ENCODE measurements around the gene ABCC10.
"Not testable (repeated sequence)": the region's sequence is repeated elsewhere in the genome, so short reads cannot be mapped to it uniquely, and the experiment has no call there.

Gene ABCC10

GRCh38 chr6:43445576-43445975 lies 18.2 kb downstream of the ABCC10 start:
- no peak for DNase-seq

GRCh38 chr6:43447604-43448003 lies 20.3 kb downstream of the ABCC10 start:
- DNase-seq = no peak

GRCh38 chr6:43448916-43449315 lies 21.6 kb downstream of the ABCC10 start:
- no peak for DNase-seq

GRCh38 chr6:43450699-43451131 lies 23.4 kb downstream of the ABCC10 start:
- DNase-seq = no peak

- no peak for DNase-seq
Measured at GRCh38 chr6:43451348-43451747, 24.0 kb downstream of the ABCC10 start.

GRCh38 chr6:43451939-43452338 lies 24.6 kb downstream of the ABCC10 start:
- no peak for DNase-seq

- no peak for DNase-seq
Measured at GRCh38 chr6:43452896-43453295, 25.6 kb downstream of the ABCC10 start.

- no peak for DNase-seq
Measured at GRCh38 chr6:43453831-43454230, 26.5 kb downstream of the ABCC10 start.

- DNase-seq = no peak
Measured at GRCh38 chr6:43454290-43454695, 27.0 kb downstream of the ABCC10 start.

GRCh38 chr6:43454696-43455530 lies 27.6 kb downstream of the ABCC10 start:
- peak; percentile 90 for DNase-seq

- DNase-seq = peak; percentile 73
Measured at GRCh38 chr6:43455531-43456428, 28.4 kb downstream of the ABCC10 start, which contains the start of gene DLK2. Gene DLK2, minus strand, starts transcription at chr6:43455548. Its CDS starts 723 bp downstream, at chr6:43454825.

GRCh38 chr6:43457643-43458042 lies 30.3 kb downstream of the ABCC10 start:
- DNase-seq = peak; percentile 11

- not testable (repeated sequence) for DNase-seq
Measured at GRCh38 chr6:43458154-43458553, 30.8 kb downstream of the ABCC10 start.

- no peak for DNase-seq
Measured at GRCh38 chr6:43459535-43459934, 32.2 kb downstream of the ABCC10 start.

GRCh38 chr6:43460032-43460431 lies 32.7 kb downstream of the ABCC10 start:
- DNase-seq = no peak

- DNase-seq = no peak
Measured at GRCh38 chr6:43461936-43462335, 34.6 kb downstream of the ABCC10 start.

- DNase-seq = no peak
Measured at GRCh38 chr6:43464337-43464736, 37.0 kb downstream of the ABCC10 start.

GRCh38 chr6:43465948-43466347 lies 38.6 kb downstream of the ABCC10 start:
- no peak for DNase-seq

- not testable (repeated sequence) for DNase-seq
Measured at GRCh38 chr6:43467265-43467664, 39.9 kb downstream of the ABCC10 start.

- no peak for DNase-seq
Measured at GRCh38 chr6:43467752-43468151, 40.4 kb downstream of the ABCC10 start.

GRCh38 chr6:43468240-43468639 lies 40.9 kb downstream of the ABCC10 start:
- no peak for DNase-seq

- no peak for DNase-seq
Measured at GRCh38 chr6:43468748-43469681, 41.7 kb downstream of the ABCC10 start.
